GM21360 (cell line): ENCODE data around the gene PTGES.

ENCODE experiments used
- ATAC-seq: cut with Tn5 transposase; IDR thresholded peaks from one replicate; pipeline ENCODE4 v1.9.1; 2021; ENCODE audit warnings: mild to moderate bottlenecking, moderate library complexity; ENCODE audit not compliant: unreplicated experiment

PTGES gene

GRCh38 chr9:129696944-129697655 lies 55.7 kb downstream of the PTGES start:
- ATAC-seq: no peak

GRCh38 chr9:129695870-129696269 lies 57.0 kb downstream of the PTGES start:
- no peak for ATAC-seq

- ATAC-seq: no peak
Observed at GRCh38 chr9:129694243-129694646, 58.6 kb downstream of the PTGES start.

GRCh38 chr9:129693741-129694140 lies 59.1 kb downstream of the PTGES start:
- ATAC-seq: no peak

- no peak for ATAC-seq
Observed at GRCh38 chr9:129692534-129692933, 60.3 kb downstream of the PTGES start.
